Body of pancreas (tissue), 4 donors: ENCODE measurements around the gene RNF168. TPM values are rescaled to one million over a fixed set of nuclear protein-coding genes. Genes with fewer than 3 reads are reported as not detected.
"Not testable (repeated sequence)": the region's sequence is repeated elsewhere in the genome, so short reads cannot be mapped to it uniquely, and the experiment has no call there.

Experiments used
- ATAC-seq: fragments of 150-250 bp; one replicate; pipeline ENCODE4 v1.9.1; 2016
- DNase-seq, 4 donors: peaks; one replicate each; pipeline ENCODE4 v3.0.0-alpha.2; 2019
- H3K27ac ChIP-seq, 4 donors: fragments of 200-600 bp; sonication (generic); 1 replicate in 3 of 4; 2 replicates in 1 of 4; pipeline versions ENCODE4 v1.5.1 to v1.6.1; 2016 to 2019; ENCODE audit warnings: mild to moderate bottlenecking in 1 of 4, mixed read lengths in 1 of 4, moderate library complexity in 1 of 4
- H3K27me3 ChIP-seq, 2 donors: fragments of 200-600 bp; sonication (generic); one replicate each; pipeline ENCODE4 v1.6.0; 2016; ENCODE audit warnings: mild to moderate bottlenecking in 1 of 2
- H3K36me3 ChIP-seq, 2 donors: fragments of 200-600 bp; sonication (generic); replicated peaks in 1 of 2; 2 replicates each; pipeline ENCODE4 v1.5.1; 2016; ENCODE audit warnings: low read depth in 2 of 2; ENCODE audit not compliant: insufficient read depth in 1 of 2
- H3K4me1 ChIP-seq: fragments of 200-600 bp; sonication (generic); one replicate; pipeline ENCODE4 v1.6.0; 2016
- H3K4me3 ChIP-seq, 2 donors: fragments of 200-600 bp; sonication (generic); 1 replicate in 1 of 2; 2 replicates in 1 of 2; pipeline ENCODE4 v1.5.1; 2016 to 2019
- H3K9me3 ChIP-seq, 3 donors: fragments of 200-600 bp; sonication (generic); 1 replicate in 2 of 3; 2 replicates in 1 of 3; pipeline ENCODE4 v1.5.1; 2016
- POLR2A ChIP-seq, 3 donors: fragments of 450-650 bp; IDR thresholded peaks; one replicate each; pipeline ENCODE4 v1.6.1; 2016; ENCODE audit warnings: antibody characterized with exemption in 3 of 3, mild to moderate bottlenecking in 2 of 3
- WGBS, 2 donors: methylation state at CpG; one replicate each; pipeline ENCODE4 v1.1.5; 2017; 5-methylcytosine and 5-hydroxymethylcytosine counted together
- intact Hi-C: fragments of 100-400 bp; cut with DNase I; formaldehyde crosslinking; loops from one replicate; pipeline ENCODE4 v1.15.1; 2023
- total RNA-seq, 2 donors: library from RNA; depleted of rRNA; stranded (reverse); fragments of >200 nt; gene quantifications; one replicate each; pipeline ENCODE4 v1.1.0, GENCODE V29; 2016
- TF ChIP-seq, protein P1 (sequence below), 7 experiments: fragments of 450-650 bp in 4 of 7; fragments of 200-600 bp in 3 of 7; sonication (generic) in 3 of 7; IDR thresholded peaks; one replicate each; pipeline ENCODE4 v1.5.1; 2016 to 2019; ENCODE audit warnings: antibody characterized with exemption in 7 of 7

RNF168 gene
- total RNA-seq, 2 donors from 2014 or later, result 7.0 to 8.9 TPM

GRCh38 chr3:196513697-196514349 is 10.3 kb upstream of the RNF168 start:
- H3K9me3 ChIP-seq, result peaks cover 0 to 11% (median 0%) of the 10 kb centered on the region in 3 donors
- no peak for DNase-seq
- no peaks in the 10 kb centered on the region for H3K27me3 ChIP-seq
- no peak overlapping the region for H3K27ac ChIP-seq
- H3K36me3 ChIP-seq, result no peaks in the 10 kb centered on the region
- 74 to 75% methylated on average over 8 of the region's 8 CpGs for WGBS, 2 donors
- TF ChIP-seq, protein P1, sequence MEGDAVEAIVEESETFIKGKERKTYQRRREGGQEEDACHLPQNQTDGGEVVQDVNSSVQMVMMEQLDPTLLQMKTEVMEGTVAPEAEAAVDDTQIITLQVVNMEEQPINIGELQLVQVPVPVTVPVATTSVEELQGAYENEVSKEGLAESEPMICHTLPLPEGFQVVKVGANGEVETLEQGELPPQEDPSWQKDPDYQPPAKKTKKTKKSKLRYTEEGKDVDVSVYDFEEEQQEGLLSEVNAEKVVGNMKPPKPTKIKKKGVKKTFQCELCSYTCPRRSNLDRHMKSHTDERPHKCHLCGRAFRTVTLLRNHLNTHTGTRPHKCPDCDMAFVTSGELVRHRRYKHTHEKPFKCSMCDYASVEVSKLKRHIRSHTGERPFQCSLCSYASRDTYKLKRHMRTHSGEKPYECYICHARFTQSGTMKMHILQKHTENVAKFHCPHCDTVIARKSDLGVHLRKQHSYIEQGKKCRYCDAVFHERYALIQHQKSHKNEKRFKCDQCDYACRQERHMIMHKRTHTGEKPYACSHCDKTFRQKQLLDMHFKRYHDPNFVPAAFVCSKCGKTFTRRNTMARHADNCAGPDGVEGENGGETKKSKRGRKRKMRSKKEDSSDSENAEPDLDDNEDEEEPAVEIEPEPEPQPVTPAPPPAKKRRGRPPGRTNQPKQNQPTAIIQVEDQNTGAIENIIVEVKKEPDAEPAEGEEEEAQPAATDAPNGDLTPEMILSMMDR (IDR thresholded peaks at IDR 0.05), result no peak
- TF ChIP-seq POLR2A (IDR thresholded peaks at IDR 0.05), result no peak
- no peaks in the 10 kb centered on the region for H3K4me1 ChIP-seq
- H3K4me3 ChIP-seq, result no peak overlapping the region
- intact Hi-C loops, result no loop called here
- no peak for ATAC-seq

DNA sequence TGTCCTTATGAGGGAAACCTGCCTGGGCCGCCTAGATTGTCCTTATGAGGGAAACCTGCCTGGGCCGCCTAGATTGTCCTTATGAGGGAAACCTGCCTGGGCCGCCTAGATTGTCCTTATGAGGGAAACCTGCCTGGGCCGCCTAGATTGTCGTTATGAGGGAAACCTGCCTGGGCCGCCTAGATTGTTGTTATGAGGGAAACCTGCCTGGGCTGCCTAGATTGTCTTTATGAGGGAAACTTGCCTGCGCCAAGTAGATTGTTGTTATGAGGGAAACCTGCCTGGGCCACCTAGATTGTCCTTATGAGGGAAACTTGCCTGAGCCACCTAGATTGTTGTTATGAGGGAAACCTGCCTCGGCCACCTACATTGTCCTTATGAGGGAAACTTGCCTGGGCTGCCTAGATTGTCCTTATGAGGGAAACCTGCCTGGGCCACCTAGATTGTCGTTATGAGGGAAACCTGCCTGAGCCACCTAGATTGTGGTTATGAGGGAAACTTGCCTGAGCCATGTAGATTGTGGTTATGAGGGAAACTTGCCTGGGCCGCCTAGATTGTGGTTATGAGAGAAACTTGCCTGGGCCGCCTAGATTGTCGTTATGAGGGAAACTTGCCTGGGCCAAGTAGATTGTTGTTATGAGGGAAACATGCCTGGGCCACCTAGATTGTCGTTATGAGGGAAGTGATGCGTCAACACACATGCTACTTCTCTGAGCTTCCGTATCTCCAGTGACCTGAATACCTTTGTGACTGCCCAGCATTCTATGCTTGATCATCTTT is 8.3 kb upstream of the RNF168 start:
- H3K27me3 ChIP-seq, H3K4me1 ChIP-seq, intact Hi-C loops, H3K36me3 ChIP-seq, H3K9me3 ChIP-seq, DNase-seq, ATAC-seq, H3K4me3 ChIP-seq, H3K27ac ChIP-seq: not testable (repeated sequence)
- WGBS, 2 donors, result 87 to 93% methylated on average over 11 to 15 of the region's 15 CpGs

DNA sequence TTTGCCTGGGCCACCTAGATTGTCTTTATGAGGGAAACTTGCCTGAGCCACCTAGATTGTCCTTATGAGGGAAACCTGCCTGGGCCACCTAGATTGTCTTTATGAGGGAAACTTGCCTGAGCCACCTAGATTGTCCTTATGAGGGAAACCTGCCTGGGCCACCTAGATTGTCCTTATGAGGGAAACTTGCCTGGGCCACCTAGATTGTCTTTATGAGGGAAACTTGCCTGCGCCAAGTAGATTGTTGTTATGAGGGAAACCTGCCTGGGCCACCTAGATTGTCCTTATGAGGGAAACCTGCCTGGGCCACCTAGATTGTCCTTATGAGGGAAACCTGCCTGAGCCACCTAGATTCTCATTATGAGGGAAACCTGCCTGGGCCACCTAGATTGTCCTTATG is 7.5 kb upstream of the RNF168 start:
- H3K9me3 ChIP-seq, H3K4me3 ChIP-seq, H3K36me3 ChIP-seq, ATAC-seq, H3K27me3 ChIP-seq, DNase-seq, H3K4me1 ChIP-seq, H3K27ac ChIP-seq, intact Hi-C loops: not testable (repeated sequence)
- WGBS, 2 donors, result 93% methylated on average over 1 of the region's 1 CpG; no CpG with 5 or more reads in 1 of the 2 donors

- TF ChIP-seq, protein P1 (IDR thresholded peaks at IDR 0.05), result no peak
- no peak for TF ChIP-seq POLR2A (IDR thresholded peaks at IDR 0.05)
- 78 to 81% methylated on average over 8 of the region's 8 CpGs for WGBS, 2 donors
- Histone ChIP-seq H3K4me3 (no peak overlapping the region), H3K4me1 (no peaks in the 10 kb centered on the region), H3K36me3 (no peaks in the 10 kb centered on the region), H3K27me3 (no peaks in the 10 kb centered on the region), H3K27ac (no peak overlapping the region), H3K9me3 (no peaks in the 10 kb centered on the region)
- intact Hi-C loops, result no loop called here
- no peak for ATAC-seq
- no peak for DNase-seq
Measured at GRCh38 chr3:196506687-196507086, 3.1 kb upstream of the RNF168 start.

DNA sequence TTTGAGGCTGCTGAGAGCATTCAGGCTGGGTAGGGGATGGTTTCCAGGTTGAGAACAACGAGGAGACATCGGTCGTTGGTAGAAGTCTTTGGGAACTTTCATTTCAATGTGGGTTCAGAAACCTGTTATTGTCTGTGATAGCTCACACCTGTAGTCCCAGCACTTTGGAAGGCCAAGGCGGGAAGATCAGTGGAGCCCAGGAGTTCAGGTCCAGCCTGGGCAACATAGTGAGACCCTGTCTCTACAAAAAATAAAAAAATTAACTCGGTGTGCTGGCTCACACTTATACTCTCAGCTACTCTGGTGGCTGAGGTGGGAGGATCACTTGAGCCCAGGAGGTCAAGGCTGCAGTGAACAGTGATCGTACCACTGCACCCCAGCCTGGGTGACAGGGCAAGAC is 988 bp upstream of the RNF168 start:
- WGBS, 2 donors, result 93 to 96% methylated on average over 6 of the region's 6 CpGs
- intact Hi-C loops, result no loop called here
- Histone ChIP-seq H3K36me3 (no peaks in the 10 kb centered on the region), H3K9me3 (no peaks in the 10 kb centered on the region), H3K27ac (peak overlapping the region in 1 of 4 donors; percentile 99), H3K4me3 (no peak overlapping the region), H3K27me3 (no peaks in the 10 kb centered on the region), H3K4me1 (peaks cover 17% of the 10 kb centered on the region)
- DNase-seq (no peak), ATAC-seq (no peak)
- TF ChIP-seq, protein P1 (IDR thresholded peaks at IDR 0.05), result no peak
- no peak for TF ChIP-seq POLR2A (IDR thresholded peaks at IDR 0.05)

GRCh38 chr3:196504077-196504398 is 470 bp upstream of the RNF168 start:
- Histone ChIP-seq H3K4me3 (peak overlapping the region in 1 of 2 donors; percentile 89), H3K4me1 (peaks cover 17% of the 10 kb centered on the region), H3K27ac (peak overlapping the region; percentile 86 to 99 (median 92))
- 20 to 23% methylated on average over 7 of the region's 7 CpGs for WGBS, 2 donors
- H3K27me3 ChIP-seq, intact Hi-C loops, H3K9me3 ChIP-seq, H3K36me3 ChIP-seq, DNase-seq, ATAC-seq: not testable (repeated sequence)
